Mucosa of stomach (tissue), 1 donor: ENCODE measurements around the gene ELP4.
"Not testable (repeated sequence)": the region's sequence is repeated elsewhere in the genome, so short reads cannot be mapped to it uniquely, and the experiment has no call there.

ENCODE experiments used
- H3K27me3 ChIP-seq: one replicate; pipeline ENCODE4 v1.7.0; 2013; ENCODE audit warnings: mild to moderate bottlenecking, low read length; ENCODE audit not compliant: control insufficient read depth, insufficient read depth
- H3K36me3 ChIP-seq: one replicate; pipeline ENCODE4 v1.7.0; 2013; ENCODE audit warnings: low read length; ENCODE audit not compliant: control insufficient read depth, insufficient read depth
- H3K4me1 ChIP-seq: one replicate; pipeline ENCODE4 v1.7.0; 2013; ENCODE audit warnings: mild to moderate bottlenecking, low read length; ENCODE audit not compliant: control insufficient read depth, insufficient read depth
- H3K4me3 ChIP-seq: one replicate; pipeline ENCODE4 v1.7.0; 2013; ENCODE audit warnings: low read length
- H3K9ac ChIP-seq: one replicate; pipeline ENCODE4 v1.7.0; 2013; ENCODE audit warnings: mild to moderate bottlenecking, low read length, moderate library complexity
- H3K9me3 ChIP-seq: one replicate; pipeline ENCODE4 v1.7.0; 2013; ENCODE audit warnings: mild to moderate bottlenecking, low read length, moderate library complexity; ENCODE audit not compliant: control insufficient read depth
- donor health status: Pancreatic carcinoma.

The ELP4 gene

DNA sequence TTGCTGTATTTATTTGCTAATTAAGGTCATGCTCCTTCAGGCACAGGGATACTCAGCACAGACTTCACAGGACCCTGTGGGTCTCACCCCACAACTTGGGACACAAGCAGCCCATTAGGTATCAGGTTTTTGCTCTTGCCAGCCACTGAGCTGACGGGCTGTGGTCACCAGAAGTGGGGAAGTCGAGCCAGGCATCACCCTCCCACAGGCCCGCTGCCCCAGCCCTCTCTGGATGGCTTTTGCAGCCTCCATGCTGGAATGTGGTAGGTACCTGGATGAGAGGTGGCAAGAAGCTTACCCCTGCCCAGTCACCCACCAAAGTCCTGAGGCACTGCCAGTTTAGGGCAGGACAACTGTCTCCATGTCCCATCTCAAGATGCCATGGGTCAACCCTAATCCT, 213.2 kb downstream of the ELP4 start:
- no peaks in the 10 kb centered on the region for H3K9me3 ChIP-seq
- no peak overlapping the region for H3K9ac ChIP-seq
- H3K27me3 ChIP-seq: no peaks in the 10 kb centered on the region
- no peak overlapping the region for H3K4me3 ChIP-seq
- no peaks in the 10 kb centered on the region for H3K36me3 ChIP-seq
- H3K4me1 ChIP-seq: no peaks in the 10 kb centered on the region

DNA sequence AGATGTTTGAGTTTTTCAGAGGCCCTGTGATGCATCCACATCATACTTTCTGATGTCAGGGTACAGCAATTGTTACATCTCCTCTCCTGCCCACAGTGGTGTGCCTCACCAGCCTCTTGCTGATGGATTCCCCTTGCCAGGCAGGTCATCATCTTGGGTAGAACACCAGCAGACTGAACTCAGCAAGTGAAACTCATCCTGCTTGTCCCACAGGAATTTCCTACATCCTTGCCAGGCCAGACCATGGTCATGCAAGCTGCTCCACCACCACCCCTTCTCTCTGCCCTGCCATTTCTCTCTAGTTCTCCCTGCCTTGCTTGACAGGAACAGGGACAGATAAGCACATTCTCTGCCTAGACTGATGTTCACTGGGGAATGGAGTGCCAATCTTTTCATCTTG, 215.6 kb downstream of the ELP4 start:
- no peaks in the 10 kb centered on the region for H3K36me3 ChIP-seq
- H3K9ac ChIP-seq: no peak overlapping the region
- H3K27me3 ChIP-seq: no peaks in the 10 kb centered on the region
- no peaks in the 10 kb centered on the region for H3K9me3 ChIP-seq
- H3K4me1 ChIP-seq: no peaks in the 10 kb centered on the region
- no peak overlapping the region for H3K4me3 ChIP-seq

DNA sequence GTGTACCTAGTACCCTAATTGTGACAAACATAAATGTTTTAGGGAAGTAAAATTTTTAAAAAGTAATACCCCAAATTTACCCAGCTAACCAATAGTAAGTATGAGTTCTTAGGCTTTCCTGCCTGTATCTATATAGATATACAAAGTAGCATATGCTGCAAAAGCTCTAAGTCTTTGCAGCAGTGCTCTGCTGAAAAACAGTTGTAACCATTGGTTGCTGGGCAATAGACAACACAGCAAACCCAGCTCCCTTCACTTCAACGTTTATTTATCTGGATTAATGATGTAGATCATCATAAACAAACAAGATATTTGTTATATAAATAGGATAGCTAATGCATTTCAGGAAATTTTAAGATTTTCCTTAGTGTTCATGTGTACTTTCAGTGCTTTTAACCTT, 218.9 kb downstream of the ELP4 start:
- no peak overlapping the region for H3K9ac ChIP-seq
- H3K9me3 ChIP-seq: no peaks in the 10 kb centered on the region
- H3K36me3 ChIP-seq: no peaks in the 10 kb centered on the region
- H3K4me3 ChIP-seq: no peak overlapping the region
- H3K4me1 ChIP-seq: no peaks in the 10 kb centered on the region
- H3K27me3 ChIP-seq: no peaks in the 10 kb centered on the region

DNA sequence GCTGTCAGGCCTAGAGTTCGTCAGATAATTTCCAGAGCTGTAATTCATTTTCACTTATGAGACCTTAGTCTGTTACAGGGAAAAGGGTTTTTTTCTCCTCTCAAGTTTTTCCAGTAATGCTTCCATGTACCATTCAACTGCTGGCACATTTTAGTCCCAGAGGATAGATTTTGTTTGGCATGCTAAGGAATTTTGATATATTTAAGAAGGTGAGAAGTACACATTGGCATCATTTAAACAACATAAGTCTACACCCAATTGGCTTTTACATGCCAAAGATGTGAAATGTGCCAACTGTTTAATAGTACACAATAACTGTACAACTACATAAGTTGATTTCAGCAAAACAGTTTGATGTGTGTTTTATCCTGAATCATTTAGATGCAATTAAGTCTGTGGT, 230.6 kb downstream of the ELP4 start:
- Histone ChIP-seq H3K4me3 (no peak overlapping the region), H3K9me3 (no peaks in the 10 kb centered on the region), H3K4me1 (no peaks in the 10 kb centered on the region), H3K9ac (no peak overlapping the region), H3K36me3 (no peaks in the 10 kb centered on the region), H3K27me3 (no peaks in the 10 kb centered on the region)

DNA sequence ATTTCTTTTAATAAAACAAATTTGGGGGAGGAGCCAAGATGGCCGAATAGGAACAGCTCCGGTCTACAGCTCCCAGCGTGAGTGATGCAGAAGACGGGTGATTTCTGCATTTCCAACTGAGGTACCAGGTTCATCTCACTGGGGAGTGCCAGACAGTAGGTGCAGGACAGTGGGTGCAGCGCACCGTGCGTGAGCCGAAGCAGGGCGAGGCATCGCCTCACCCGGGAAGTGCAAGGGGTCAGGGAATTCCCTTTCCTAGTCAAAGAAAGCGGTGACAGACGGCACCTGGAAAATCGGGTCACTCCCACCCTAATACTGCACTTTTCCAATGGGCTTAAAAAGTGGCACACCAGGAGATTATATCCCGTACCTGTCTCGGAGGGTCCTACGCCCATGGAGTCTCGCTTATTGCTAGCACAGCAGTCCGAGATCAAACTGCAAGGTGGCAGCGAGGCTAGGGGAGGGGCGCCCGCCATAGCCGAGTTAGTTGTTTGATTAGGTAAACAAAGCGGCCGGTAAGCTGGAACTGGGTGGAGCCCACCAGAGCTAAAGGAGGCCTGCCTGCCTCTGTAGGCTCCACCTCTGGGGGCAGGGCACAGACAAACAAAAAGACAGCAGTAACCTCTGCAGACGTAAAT, 231.3 kb downstream of the ELP4 start:
- not testable (repeated sequence) for H3K4me3 ChIP-seq, H3K27me3 ChIP-seq, H3K9ac ChIP-seq, H3K36me3 ChIP-seq, H3K9me3 ChIP-seq, H3K4me1 ChIP-seq

DNA sequence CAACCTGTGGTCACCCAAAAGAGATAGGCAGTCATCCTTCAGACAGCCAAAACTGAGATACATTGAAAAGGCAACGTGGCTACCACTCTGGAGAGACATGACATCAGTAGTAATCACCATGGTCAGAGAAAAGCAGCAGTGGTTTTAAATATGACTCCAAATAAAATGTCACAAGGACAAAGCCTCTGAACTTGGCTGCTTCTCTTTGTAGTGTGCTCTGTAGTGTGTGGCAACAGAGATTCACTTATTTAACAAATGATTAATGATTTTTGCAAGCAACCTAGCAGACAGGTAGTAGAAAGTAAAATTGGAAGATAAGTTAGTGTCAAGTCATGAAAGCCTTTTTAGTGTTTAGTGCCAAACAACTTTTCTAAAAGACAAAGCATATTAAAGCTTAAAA, 238.0 kb downstream of the ELP4 start:
- no peaks in the 10 kb centered on the region for H3K27me3 ChIP-seq
- H3K9ac ChIP-seq: no peak overlapping the region
- H3K9me3 ChIP-seq: no peaks in the 10 kb centered on the region
- no peaks in the 10 kb centered on the region for H3K4me1 ChIP-seq
- H3K4me3 ChIP-seq: no peak overlapping the region
- H3K36me3 ChIP-seq: no peaks in the 10 kb centered on the region

DNA sequence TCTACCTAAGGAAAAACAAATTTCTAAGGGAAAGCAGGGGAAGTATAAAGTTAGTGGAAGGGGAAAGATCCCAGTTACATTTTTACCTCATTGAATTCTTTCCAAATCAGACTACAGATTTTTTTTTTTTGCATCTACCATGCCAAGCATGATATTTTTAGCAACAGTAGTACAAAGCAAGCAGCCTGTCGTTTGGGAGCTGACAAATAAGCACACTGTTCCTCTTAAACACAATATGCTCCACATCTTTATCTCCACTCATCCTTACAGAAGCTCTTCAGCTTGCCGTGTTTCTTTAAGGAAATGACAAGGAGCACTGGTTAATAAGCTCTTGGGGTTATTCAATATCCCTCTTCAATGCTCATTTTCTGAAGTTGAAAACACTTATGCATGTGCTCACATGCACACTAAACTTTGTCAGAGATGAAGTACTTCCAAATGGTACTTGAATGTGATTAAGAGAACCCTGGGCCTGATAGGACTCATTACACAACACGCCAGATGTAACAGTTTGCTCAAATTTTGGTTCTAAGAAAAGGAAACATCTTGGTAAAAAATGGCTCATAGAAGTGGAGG, 247.8 kb downstream of the ELP4 start:
- Histone ChIP-seq H3K36me3 (no peaks in the 10 kb centered on the region), H3K9ac (no peak overlapping the region), H3K9me3 (no peaks in the 10 kb centered on the region), H3K4me1 (no peaks in the 10 kb centered on the region), H3K27me3 (no peaks in the 10 kb centered on the region), H3K4me3 (no peak overlapping the region)

DNA sequence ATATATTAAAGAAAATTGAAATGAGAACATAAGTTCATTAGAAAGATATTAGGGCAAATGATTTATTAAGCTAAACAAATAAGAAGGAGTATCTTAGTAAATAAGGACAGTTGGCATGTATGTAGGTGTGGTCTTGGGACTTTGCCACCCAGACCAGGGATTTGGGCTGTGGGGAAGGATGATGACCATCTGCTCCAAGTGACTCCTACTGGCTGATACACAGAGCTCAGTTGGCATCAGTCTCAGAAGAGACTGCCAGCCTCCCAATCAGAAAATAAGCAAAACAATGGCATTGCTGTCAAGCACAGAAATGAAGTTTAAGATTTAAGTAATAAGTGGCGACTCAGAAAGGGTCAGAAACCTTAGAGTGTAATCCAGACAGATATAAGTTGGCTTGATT, 252.1 kb downstream of the ELP4 start:
- H3K36me3 ChIP-seq: no peaks in the 10 kb centered on the region
- no peaks in the 10 kb centered on the region for H3K9me3 ChIP-seq
- no peaks in the 10 kb centered on the region for H3K27me3 ChIP-seq
- H3K4me1 ChIP-seq: no peaks in the 10 kb centered on the region
- H3K4me3 ChIP-seq: no peak overlapping the region
- H3K9ac ChIP-seq: no peak overlapping the region

DNA sequence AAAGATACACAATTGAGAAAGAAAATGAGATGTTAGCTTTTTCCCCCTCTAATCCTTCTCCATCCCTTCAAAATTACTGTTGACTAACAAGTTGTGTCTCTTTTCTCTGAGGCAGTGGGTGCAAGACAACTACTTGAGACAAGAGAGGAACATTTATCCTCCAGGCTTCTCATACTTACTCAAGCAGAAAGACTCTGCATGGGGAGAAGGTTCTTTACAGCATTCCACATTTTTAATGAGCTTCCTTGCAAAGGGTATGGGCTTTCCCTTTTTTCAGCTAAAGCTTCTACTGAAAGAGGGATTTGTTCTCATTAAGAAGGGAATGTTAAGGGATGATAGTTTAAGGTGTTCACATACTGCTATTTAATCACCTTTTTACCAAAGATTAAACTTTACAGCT, 253.7 kb downstream of the ELP4 start:
- no peak overlapping the region for H3K4me3 ChIP-seq
- no peaks in the 10 kb centered on the region for H3K27me3 ChIP-seq
- no peak overlapping the region for H3K9ac ChIP-seq
- H3K36me3 ChIP-seq: no peaks in the 10 kb centered on the region
- no peaks in the 10 kb centered on the region for H3K4me1 ChIP-seq
- H3K9me3 ChIP-seq: no peaks in the 10 kb centered on the region

DNA sequence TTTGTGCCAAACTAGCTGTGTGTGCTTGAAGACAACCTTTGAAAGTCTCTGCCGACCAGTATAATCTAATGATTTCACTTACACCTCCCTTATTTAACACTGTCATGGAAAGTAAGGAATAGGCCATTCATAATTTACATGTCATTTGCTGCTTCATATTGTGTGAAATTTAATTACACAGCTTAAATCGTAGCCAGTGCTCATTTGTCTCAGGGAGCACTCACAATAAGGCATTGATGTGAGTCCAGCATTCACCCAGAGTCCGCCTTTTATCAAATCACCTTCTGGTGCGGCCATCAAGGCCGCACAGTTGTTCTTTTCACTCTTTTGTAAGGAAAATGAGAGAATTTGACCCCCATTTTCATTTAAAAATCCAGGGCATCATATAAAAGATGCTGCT, 254.7 kb downstream of the ELP4 start:
- Histone ChIP-seq H3K9ac (no peak overlapping the region), H3K27me3 (no peaks in the 10 kb centered on the region), H3K4me1 (no peaks in the 10 kb centered on the region), H3K4me3 (no peak overlapping the region), H3K36me3 (no peaks in the 10 kb centered on the region), H3K9me3 (no peaks in the 10 kb centered on the region)

DNA sequence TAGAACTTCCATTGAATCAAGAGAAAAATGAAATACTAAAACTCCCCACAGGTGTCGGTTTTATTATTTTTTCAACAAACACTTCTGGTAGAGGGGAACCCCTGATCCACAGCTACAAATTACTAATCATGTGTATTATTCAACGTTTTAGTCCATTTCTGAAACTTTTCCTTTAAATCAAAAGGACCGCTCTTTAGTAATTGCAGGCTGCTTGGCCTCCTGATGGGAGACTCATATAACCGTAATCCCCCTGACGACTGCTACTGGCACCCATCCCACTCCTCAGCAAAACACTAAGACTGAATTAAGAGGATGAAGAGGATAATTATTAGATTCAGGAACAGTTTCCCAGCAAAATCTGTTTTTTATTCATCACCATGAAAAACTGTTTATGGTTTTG, 255.2 kb downstream of the ELP4 start:
- H3K4me1 ChIP-seq: no peaks in the 10 kb centered on the region
- H3K9me3 ChIP-seq: no peaks in the 10 kb centered on the region
- H3K9ac ChIP-seq: no peak overlapping the region
- no peak overlapping the region for H3K4me3 ChIP-seq
- no peaks in the 10 kb centered on the region for H3K36me3 ChIP-seq
- H3K27me3 ChIP-seq: no peaks in the 10 kb centered on the region

DNA sequence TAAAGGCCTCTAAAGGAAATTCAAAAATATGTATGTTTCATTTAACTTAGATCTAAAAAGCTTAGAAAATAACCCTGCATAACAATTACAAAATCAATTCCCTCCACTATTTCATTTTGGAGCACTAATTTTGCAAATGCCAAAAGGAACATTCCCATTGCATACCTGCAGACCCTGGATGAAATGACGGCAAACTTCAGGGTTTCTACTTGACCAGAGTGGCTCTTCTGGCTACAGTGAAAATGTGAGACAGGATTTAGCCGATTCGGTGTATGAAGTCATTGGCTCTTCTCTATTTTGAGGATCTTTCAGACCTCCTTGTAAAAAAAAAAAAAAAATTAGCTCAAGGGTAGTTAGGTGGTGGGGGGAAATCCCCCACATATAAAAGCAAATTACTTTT, 257.5 kb downstream of the ELP4 start:
- Histone ChIP-seq H3K9me3 (no peaks in the 10 kb centered on the region), H3K27me3 (no peaks in the 10 kb centered on the region), H3K9ac (no peak overlapping the region), H3K36me3 (no peaks in the 10 kb centered on the region), H3K4me3 (no peak overlapping the region), H3K4me1 (no peaks in the 10 kb centered on the region)

DNA sequence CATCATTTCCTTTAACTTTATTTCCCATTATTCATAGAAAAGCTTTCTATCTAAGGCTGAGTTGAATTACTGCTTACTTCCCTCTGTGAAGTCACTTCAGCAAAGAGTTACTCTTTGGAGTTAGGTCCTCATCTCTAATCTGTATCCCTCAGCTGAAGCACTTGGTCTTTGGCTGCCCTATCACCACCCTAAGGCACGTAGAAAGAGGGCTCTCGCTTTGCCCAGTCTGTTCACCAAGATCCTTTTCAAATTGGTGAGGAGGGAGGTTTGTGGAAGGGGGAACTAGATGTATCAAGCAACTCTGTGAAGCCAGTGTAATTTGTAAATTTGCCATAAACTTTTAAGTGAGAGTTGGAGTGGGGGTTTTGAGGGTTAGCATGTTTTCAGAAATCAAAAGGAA, 258.1 kb downstream of the ELP4 start:
- Histone ChIP-seq H3K27me3 (no peaks in the 10 kb centered on the region), H3K4me3 (no peak overlapping the region), H3K9me3 (no peaks in the 10 kb centered on the region), H3K36me3 (no peaks in the 10 kb centered on the region), H3K9ac (no peak overlapping the region), H3K4me1 (no peaks in the 10 kb centered on the region)
